NK-92 treated with Interleukin-12 subunit alpha and Interleukin-12 subunit beta, amount 100 ng/mL, for 24 hours (cell line): ENCODE results near the gene ALPK3.

Experiments used
- DNase-seq: peaks from one replicate; lab custom pipeline; 2025; lab: John Stamatoyannopoulos, UW

ALPK3 gene

GRCh38 chr15:84892786-84893307 lies 75.7 kb downstream of the ALPK3 start:
- no peak for DNase-seq

- DNase-seq, result no peak
Measured at GRCh38 chr15:84893607-84894006, 76.5 kb downstream of the ALPK3 start.

GRCh38 chr15:84894736-84895425 lies 77.7 kb downstream of the ALPK3 start:
- DNase-seq, result no peak

- DNase-seq, result no peak
Measured at GRCh38 chr15:84898761-84899160, 81.6 kb downstream of the ALPK3 start.

- DNase-seq, result no peak
Measured at GRCh38 chr15:84899750-84900149, 82.6 kb downstream of the ALPK3 start.

- no peak for DNase-seq
Measured at GRCh38 chr15:84901540-84901939, 84.4 kb downstream of the ALPK3 start.

- DNase-seq, result no peak
Measured at GRCh38 chr15:84903751-84904150, 86.6 kb downstream of the ALPK3 start.

- no peak for DNase-seq
Measured at GRCh38 chr15:84904419-84904818, 87.3 kb downstream of the ALPK3 start.

GRCh38 chr15:84905016-84905916 lies 88.1 kb downstream of the ALPK3 start:
- DNase-seq, result no peak

GRCh38 chr15:84907731-84908130 lies 90.6 kb downstream of the ALPK3 start:
- DNase-seq, result no peak

GRCh38 chr15:84908564-84908963 lies 91.4 kb downstream of the ALPK3 start:
- no peak for DNase-seq

GRCh38 chr15:84909029-84909428 lies 91.9 kb downstream of the ALPK3 start:
- DNase-seq, result no peak

- no peak for DNase-seq
Measured at GRCh38 chr15:84909782-84910181, 92.6 kb downstream of the ALPK3 start.

GRCh38 chr15:84910928-84911623 lies 93.9 kb downstream of the ALPK3 start:
- no peak for DNase-seq

GRCh38 chr15:84911879-84912660 lies 94.9 kb downstream of the ALPK3 start:
- DNase-seq, result no peak

GRCh38 chr15:84913360-84913723 lies 96.2 kb downstream of the ALPK3 start:
- DNase-seq, result no peak

GRCh38 chr15:84914351-84914750 lies 97.2 kb downstream of the ALPK3 start:
- no peak for DNase-seq

- DNase-seq, result peak; percentile 70
Measured at GRCh38 chr15:84914909-84915605, 97.9 kb downstream of the ALPK3 start.

GRCh38 chr15:84915606-84915958 lies 98.4 kb downstream of the ALPK3 start:
- DNase-seq, result peak; percentile 41

- no peak for DNase-seq
Measured at GRCh38 chr15:84917452-84917851, 100.3 kb downstream of the ALPK3 start.

- DNase-seq, result no peak
Measured at GRCh38 chr15:84919106-84919667, 102.0 kb downstream of the ALPK3 start.
